ENCODE results near the gene CELF2. TPM values are rescaled to one million over a fixed set of nuclear protein-coding genes. Genes with fewer than 3 reads are reported as not detected.

CELF2 gene
- total RNA-seq, 1 donor from 2014 or later = 6.4 TPM

GRCh38 chr10:11245981-11246590, 228.4 kb downstream of the CELF2 start:
- no peak for DNase-seq (ENCODE audit: low read depth)

- DNase-seq (ENCODE audit: low read depth) = no peak
Measured at GRCh38 chr10:11246752-11247467, 229.2 kb downstream of the CELF2 start.

- no peak for DNase-seq (ENCODE audit: low read depth)
Measured at GRCh38 chr10:11249152-11249807, 231.6 kb downstream of the CELF2 start.

GRCh38 chr10:11249808-11250195, 232.1 kb downstream of the CELF2 start:
- DNase-seq (ENCODE audit: low read depth) = no peak

- DNase-seq (ENCODE audit: low read depth) = no peak
Measured at GRCh38 chr10:11250304-11250703, 232.6 kb downstream of the CELF2 start.

GRCh38 chr10:11252887-11253286, 235.2 kb downstream of the CELF2 start:
- no peak for DNase-seq (ENCODE audit: low read depth)

- no peak for DNase-seq (ENCODE audit: low read depth)
Measured at GRCh38 chr10:11253385-11254002, 235.8 kb downstream of the CELF2 start.

GRCh38 chr10:11255156-11255555, 237.5 kb downstream of the CELF2 start:
- DNase-seq (ENCODE audit: low read depth) = no peak

- DNase-seq (ENCODE audit: low read depth) = no peak
Measured at GRCh38 chr10:11255796-11256444, 238.2 kb downstream of the CELF2 start.

GRCh38 chr10:11256896-11257295, 239.2 kb downstream of the CELF2 start:
- no peak for DNase-seq (ENCODE audit: low read depth)

- no peak for DNase-seq (ENCODE audit: low read depth)
Measured at GRCh38 chr10:11257440-11258090, 239.9 kb downstream of the CELF2 start.

GRCh38 chr10:11260170-11260569, 242.5 kb downstream of the CELF2 start:
- no peak for DNase-seq (ENCODE audit: low read depth)

GRCh38 chr10:11261143-11261542, 243.5 kb downstream of the CELF2 start:
- no peak for DNase-seq (ENCODE audit: low read depth)

GRCh38 chr10:11261687-11262493, 244.2 kb downstream of the CELF2 start:
- no peak for DNase-seq (ENCODE audit: low read depth)

- peak; percentile 28 for DNase-seq (ENCODE audit: low read depth)
Measured at GRCh38 chr10:11262494-11263345, 245.0 kb downstream of the CELF2 start.

GRCh38 chr10:11263767-11264166, 246.1 kb downstream of the CELF2 start:
- no peak for DNase-seq (ENCODE audit: low read depth)

- DNase-seq (ENCODE audit: low read depth) = no peak
Measured at GRCh38 chr10:11264296-11265048, 246.8 kb downstream of the CELF2 start.

- DNase-seq (ENCODE audit: low read depth) = peak; percentile 48
Measured at GRCh38 chr10:11265484-11265883, 247.8 kb downstream of the CELF2 start.

- DNase-seq (ENCODE audit: low read depth) = no peak
Measured at GRCh38 chr10:11266426-11266825, 248.8 kb downstream of the CELF2 start.

Data from renal cortical epithelial cell (primary cell).